ENCODE measurements around the gene DHRS1.

Gene DHRS1

DNA sequence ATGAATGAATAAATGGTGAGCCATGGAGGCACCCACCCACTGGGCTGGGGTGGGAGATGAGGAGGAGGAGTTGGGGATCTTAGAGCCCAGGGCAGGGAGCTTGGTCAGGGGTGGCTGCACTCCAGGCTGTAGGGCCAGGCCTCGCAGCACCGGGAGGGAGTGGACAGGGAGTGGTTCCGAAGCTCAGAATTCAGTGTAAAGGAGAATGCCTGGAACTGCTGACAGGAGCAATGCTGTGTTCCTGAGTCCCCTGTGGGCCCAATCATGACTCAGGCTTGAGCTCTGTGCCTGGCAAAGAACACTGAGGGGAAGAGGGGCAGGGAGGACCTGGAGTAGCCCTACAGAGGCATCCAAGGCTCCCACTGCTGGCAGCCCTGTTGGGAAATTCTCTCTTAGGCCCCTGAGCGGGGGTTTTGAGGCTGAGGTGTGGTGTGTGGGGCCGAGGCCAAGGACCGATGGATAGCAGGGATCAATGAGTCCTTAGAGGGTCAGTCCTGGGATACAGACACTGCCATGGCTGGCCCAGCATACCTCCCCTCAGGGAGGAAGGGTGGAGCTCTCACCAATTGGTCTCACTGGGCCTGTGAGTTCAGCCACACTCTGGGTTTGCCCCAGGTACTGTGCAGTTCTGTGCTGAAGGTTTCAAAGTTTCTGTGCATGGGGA lies 18.7 kb downstream of the DHRS1 start:
- Mint-ChIP-seq H3K4me3 (no peak overlapping the region), H3K36me3 (no peaks in the 10 kb centered on the region), H3K27ac (peak overlapping the region; percentile 39), H3K27me3 (peaks cover 13% of the 10 kb centered on the region), H3K9me3 (no peaks in the 10 kb centered on the region), H3K4me1 (peaks cover 31% of the 10 kb centered on the region)
- CTCF ChIA-PET: interaction anchor here (0.8 to 12.6 kb wide), 7 partner anchors 9 to 38 kb away, joined by 3 to 110 read pairs (median 16); partner anchors contain the start of genes CIDEB, DHRS1, NOP9 and RABGGTA
- no peak for DNase-seq

DNA sequence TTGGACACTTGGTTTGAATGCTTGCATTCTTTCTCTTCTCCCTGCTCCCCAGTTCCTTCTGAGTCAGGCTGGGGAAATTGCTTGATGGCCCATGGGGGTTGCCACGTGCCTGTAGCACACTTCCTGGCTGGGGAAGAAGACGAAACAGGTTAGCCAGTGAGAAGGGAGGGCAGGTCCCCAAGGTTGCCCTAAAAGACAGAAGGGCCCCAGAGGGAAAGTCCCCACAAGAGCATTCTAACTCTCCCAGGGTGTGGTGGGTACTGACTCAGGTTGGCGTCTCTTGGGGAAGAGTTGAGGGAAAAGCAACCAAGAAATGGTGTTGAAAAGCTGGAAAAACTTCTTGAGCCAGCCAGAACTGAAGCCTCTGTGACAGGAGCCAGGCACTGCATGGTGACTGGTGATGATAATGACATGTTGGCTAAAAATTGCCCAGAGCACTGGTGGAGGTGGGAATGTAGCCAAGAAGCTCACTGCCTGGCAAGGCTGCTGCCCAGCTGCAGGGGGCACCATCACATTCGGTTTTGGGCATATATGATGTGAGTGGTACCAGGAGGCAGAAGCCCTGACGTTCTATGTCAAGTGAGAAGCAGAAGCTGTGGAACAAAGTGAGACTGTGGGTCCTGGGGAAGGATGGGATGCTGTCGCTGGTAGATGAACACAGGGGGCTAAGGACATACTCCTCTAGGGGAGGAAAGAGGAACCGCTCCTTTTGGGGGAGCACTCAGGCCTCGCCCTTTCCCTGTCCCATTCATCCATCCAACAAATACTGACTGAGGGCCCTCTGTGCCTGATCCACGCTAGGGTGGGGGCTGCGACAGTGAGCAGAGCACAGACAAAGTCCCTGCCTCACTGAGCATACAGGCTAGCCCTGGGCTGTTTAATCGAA lies 20.0 kb downstream of the DHRS1 start:
- Mint-ChIP-seq H3K27ac (no peak overlapping the region), H3K4me1 (peaks cover 37% of the 10 kb centered on the region), H3K4me3 (no peak overlapping the region), H3K36me3 (no peaks in the 10 kb centered on the region), H3K9me3 (no peaks in the 10 kb centered on the region), H3K27me3 (peaks cover 13% of the 10 kb centered on the region)
- peak; percentile 55 for DNase-seq
- CTCF ChIA-PET: interaction anchor here (0.6 to 12.6 kb wide), 11 partner anchors 9 to 51 kb away, joined by 3 to 110 read pairs (median 4); partner anchors contain the start of genes CIDEB, DHRS1, LTB4R2 and NOP9

DNA sequence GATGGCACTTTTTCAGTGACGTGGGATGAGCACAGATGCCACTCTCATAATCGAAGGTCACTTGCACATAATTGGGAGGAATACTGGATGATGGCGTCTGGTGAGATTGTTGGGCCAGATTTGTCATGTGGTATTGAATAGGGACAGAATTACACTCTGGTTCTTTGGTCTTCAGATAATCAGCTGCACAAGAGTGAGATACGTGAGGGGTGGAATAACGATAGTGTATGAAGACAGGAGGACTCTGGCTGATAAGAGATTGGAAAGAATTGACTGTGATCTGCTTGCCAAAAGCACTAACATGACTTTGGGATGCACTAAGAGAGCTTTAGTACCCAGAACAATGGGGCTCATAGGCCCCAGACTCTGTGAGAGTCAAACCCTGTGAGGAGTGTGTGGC lies 21.2 kb downstream of the DHRS1 start:
- CTCF ChIA-PET: interaction anchor here (1.1 to 12.6 kb wide), 7 partner anchors 8 to 63 kb away, joined by 3 to 110 read pairs (median 11); partner anchors contain the start of genes CIDEB, DHRS1, MDP1 and NOP9
- peaks cover 48% of the 10 kb centered on the region for H3K4me1 Mint-ChIP-seq
- no peak overlapping the region for H3K27ac Mint-ChIP-seq
- no peaks in the 10 kb centered on the region for H3K36me3 Mint-ChIP-seq
- no peaks in the 10 kb centered on the region for H3K9me3 Mint-ChIP-seq
- H3K27me3 Mint-ChIP-seq: peaks cover 13% of the 10 kb centered on the region
- DNase-seq: no peak
- H3K4me3 Mint-ChIP-seq: no peak overlapping the region

DNA sequence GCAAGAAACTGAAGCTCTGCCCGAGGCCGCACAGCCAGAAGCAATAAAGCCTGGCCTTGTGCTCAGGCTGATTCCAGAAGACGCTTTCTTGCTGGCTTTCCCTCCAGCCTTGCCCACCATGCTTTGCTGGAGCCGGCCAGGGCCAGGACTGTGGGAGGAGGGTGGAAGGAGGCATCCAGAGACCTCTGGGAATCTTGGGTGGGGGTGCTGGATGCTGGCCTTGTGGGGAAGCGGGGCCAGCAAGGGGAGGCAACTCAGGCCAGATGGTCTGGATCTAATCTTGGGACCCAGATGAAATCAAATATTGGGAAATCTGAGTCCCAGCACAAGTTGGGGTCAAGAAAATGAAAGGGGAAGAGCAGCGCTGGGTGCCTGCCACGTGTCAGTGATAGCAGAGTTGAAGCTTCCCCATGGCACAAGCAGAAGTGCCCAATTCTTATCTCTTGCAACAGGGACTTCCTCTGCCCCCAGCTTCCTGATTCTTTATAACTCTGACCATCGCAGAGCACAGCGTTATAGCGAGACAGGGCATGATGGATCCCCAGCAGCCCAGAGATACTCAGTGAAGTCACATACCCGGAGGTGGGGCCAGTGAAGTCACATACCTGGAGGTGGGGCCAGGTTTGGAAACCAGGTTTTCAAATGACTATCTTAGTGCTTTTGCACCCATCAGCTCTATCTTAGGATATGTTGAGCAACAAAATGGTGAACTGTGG lies 21.8 kb downstream of the DHRS1 start:
- CTCF ChIA-PET: interaction anchor here (0.6 to 12.6 kb wide), 5 partner anchors 12 to 62 kb away, joined by 3 to 110 read pairs (median 3); partner anchors contain the start of genes CIDEB, DHRS1, MDP1 and NOP9
- no peaks in the 10 kb centered on the region for H3K9me3 Mint-ChIP-seq
- no peak overlapping the region for H3K27ac Mint-ChIP-seq
- no peak for DNase-seq
- H3K36me3 Mint-ChIP-seq: no peaks in the 10 kb centered on the region
- H3K4me1 Mint-ChIP-seq: peaks cover 53% of the 10 kb centered on the region
- H3K27me3 Mint-ChIP-seq: peaks cover 13% of the 10 kb centered on the region
- no peak overlapping the region for H3K4me3 Mint-ChIP-seq

DNA sequence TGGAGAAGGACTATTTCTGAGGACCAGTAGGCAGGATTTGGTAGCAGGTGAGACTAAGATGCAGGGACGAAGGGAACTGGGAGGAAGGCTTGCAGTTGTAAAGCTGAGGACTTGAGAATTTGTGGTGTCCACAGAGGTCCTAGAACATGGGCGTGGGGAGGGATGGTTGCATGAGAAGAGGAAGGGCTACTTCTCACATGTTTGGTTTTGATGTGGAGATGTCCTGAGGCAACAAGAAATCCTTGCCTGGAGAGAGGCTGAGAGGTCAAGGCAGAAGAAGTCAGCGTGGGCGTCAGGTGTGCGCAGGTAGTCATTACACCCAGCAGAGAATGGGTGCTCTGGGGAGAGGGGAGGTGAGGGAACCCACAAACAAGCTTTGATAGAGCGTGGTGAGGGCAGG lies 22.5 kb downstream of the DHRS1 start:
- Mint-ChIP-seq H3K27me3 (peaks cover 13% of the 10 kb centered on the region), H3K4me3 (no peak overlapping the region), H3K27ac (no peak overlapping the region), H3K9me3 (no peaks in the 10 kb centered on the region), H3K4me1 (peaks cover 60% of the 10 kb centered on the region), H3K36me3 (no peaks in the 10 kb centered on the region)
- DNase-seq: no peak
- CTCF ChIA-PET: interaction anchor here (0.9 to 12.6 kb wide), 2 partner anchors 23 to 29 kb away, joined by 3 to 110 read pairs; partner anchors contain the start of genes DHRS1 and NOP9

DNA sequence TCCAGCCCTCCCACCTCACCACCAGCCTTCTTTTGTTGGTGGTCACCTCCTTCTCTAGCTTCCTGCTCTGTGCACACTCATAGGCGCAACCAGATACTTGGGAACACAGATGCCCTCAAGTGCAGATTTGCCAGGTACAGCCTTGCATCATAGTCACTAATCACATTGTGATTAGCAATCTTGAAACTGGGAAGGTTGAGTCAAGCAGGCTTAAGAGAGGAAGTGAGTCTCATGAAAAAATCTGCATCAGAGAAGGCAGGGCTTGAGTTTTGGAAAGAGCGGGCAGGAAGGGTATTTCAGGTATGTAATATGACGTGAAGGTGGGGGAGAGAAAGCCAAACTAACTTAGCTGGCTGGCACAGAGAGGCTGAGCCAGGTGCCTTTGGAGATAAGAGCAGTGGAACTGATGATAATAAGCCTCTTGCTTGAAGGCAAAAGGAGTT lies 25.5 kb downstream of the DHRS1 start:
- CTCF ChIA-PET: interaction anchor here (0.7 to 12.6 kb wide), 15 partner anchors 16 to 158 kb away, joined by 3 to 110 read pairs (median 4); partner anchors contain the start of genes CIDEB, DHRS1, LTB4R2 and MDP1
- H3K4me1 Mint-ChIP-seq: peaks cover 70% of the 10 kb centered on the region
- H3K27me3 Mint-ChIP-seq: no peaks in the 10 kb centered on the region
- H3K4me3 Mint-ChIP-seq: no peak overlapping the region
- peak overlapping the region; percentile 84 for H3K27ac Mint-ChIP-seq
- DNase-seq: peak; percentile 48
- no peaks in the 10 kb centered on the region for H3K9me3 Mint-ChIP-seq
- peaks cover 4% of the 10 kb centered on the region for H3K36me3 Mint-ChIP-seq

DNA sequence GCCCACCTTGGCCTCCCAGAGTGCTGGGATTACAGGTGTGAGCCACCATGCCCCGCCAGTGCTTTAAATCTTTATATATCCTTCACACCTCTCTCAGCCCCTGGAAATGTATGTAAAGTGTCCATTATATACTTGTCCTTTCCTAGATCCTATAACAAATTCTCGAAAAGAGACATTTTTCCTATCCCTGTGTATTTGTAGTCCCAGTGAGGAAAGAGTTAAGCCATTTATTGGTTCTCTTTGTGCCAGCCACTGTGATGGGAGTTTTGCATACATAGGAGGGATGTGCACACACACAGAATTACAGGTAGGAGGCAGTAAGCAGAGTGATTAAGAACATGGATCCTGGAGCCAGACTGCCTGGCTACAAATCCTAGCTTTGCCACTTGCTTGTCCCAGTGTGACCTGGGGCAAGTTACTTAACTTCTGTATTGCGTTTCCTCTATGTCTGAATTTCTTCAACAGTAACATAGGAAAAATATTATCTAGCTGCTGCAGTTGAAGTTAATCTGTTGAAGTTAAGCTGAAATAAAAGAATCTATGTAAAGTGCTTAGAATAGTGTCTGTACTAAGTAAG lies 26.1 kb downstream of the DHRS1 start:
- DNase-seq: no peak
- Mint-ChIP-seq H3K27ac (peak overlapping the region; percentile 84), H3K4me3 (no peak overlapping the region), H3K9me3 (no peaks in the 10 kb centered on the region), H3K4me1 (peaks cover 65% of the 10 kb centered on the region), H3K36me3 (peaks cover 5% of the 10 kb centered on the region), H3K27me3 (no peaks in the 10 kb centered on the region)
- CTCF ChIA-PET: interaction anchor here (0.7 to 12.6 kb wide), 15 partner anchors 16 to 158 kb away, joined by 3 to 110 read pairs (median 4); partner anchors contain the start of genes CIDEB, DHRS1, LTB4R2 and NOP9

DNA sequence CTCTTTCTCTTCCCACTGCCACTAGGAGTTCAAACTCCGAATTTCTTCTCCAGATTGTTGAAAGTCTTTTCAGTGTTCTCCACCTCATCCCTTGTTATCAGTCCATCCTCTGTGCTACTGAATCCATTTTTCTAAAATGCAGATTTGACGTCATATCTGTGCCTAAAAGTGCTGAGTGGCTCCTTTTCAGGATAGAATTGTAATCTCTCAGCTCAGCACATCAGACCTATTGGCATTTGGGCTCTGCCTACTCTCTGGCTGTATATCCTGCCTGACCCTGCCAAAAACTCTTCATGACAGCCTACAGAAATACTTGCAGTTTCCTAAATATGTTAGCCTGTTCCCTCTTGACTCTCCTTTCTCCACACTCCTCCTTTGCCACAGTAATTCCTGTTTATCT lies 27.1 kb downstream of the DHRS1 start:
- CTCF ChIA-PET: interaction anchor here (0.7 to 12.6 kb wide), 9 partner anchors 8 to 59 kb away, joined by 3 to 110 read pairs (median 8); partner anchors contain the start of genes CHMP4A, CIDEB, DHRS1 and LTB4R2
- H3K27me3 Mint-ChIP-seq: no peaks in the 10 kb centered on the region
- H3K36me3 Mint-ChIP-seq: peaks cover 5% of the 10 kb centered on the region
- DNase-seq: no peak
- peak overlapping the region; percentile 95 for H3K27ac Mint-ChIP-seq
- no peaks in the 10 kb centered on the region for H3K9me3 Mint-ChIP-seq
- H3K4me1 Mint-ChIP-seq: peaks cover 60% of the 10 kb centered on the region
- peak overlapping the region; percentile 31 for H3K4me3 Mint-ChIP-seq

DNA sequence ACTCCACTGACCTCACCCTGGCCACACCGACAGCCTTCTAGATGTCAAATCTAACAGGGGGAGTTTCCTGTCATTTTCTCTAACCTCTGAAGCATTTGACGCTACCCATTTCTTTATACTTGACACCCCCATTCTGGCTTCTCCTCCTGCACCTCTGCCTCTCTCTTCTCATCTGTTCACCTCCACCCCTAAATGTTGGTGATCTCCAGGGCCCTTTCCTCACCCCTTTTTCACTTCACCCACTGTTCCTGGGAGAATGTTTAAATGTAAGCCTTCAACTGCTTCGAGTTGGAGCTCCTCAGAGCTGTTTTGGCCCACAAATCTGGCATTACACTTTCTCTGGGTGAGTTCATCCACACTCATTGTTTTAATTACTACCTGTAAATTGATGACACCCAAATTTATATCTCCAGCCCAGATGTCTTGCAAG lies 27.7 kb downstream of the DHRS1 start:
- no peaks in the 10 kb centered on the region for H3K9me3 Mint-ChIP-seq
- peak overlapping the region; percentile 85 for H3K4me3 Mint-ChIP-seq
- peaks cover 12% of the 10 kb centered on the region for H3K36me3 Mint-ChIP-seq
- H3K4me1 Mint-ChIP-seq: peaks cover 57% of the 10 kb centered on the region
- CTCF ChIA-PET: interaction anchor here (0.7 to 12.6 kb wide), 11 partner anchors 9 to 59 kb away, joined by 3 to 110 read pairs (median 5); partner anchors contain the start of genes CHMP4A, CIDEB, DHRS1 and LTB4R2
- no peaks in the 10 kb centered on the region for H3K27me3 Mint-ChIP-seq
- H3K27ac Mint-ChIP-seq: peak overlapping the region; percentile 95
- DNase-seq: no peak

DNA sequence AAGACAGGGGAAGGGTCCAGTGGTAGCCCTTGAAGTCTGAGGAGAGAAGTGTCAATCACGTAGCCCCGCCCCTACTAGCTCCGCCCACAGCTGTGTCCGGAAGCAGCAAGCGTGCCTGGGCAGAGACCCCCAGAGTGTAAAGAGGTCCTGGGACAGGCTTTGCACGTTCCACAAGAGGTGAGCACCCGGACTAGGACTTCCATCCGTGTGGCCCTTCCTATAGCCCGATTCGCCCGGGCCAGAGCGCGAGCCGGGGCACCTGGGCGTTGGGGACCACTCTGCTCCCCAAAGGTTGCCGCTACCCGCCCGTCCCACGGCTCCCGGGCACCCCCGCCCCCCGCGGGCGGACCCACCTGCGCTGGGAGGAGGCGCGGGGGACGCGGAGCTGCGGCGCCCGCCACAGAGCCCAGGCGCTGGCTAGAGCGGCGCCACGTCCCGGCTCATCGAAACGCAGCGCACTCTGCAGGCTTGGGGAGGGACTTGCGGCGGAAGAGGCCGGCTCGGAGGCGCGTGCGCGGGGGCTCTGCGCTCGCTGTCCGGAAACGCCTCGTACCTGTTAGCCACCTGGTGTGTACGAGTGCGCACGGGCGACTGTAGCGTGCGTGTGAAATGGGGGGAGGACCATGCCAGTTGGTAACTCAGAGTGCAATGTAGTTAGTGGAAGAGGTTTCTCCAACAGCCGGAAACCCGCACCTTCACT lies 28.3 kb downstream of the DHRS1 start, which contains the start of gene RABGGTA:
TSS of gene RABGGTA (minus strand) at position 464 of the 700 bp plus-strand sequence. CDS start 482 bp downstream, outside the sequence.
- DNase-seq: peak; percentile 93
- H3K36me3 Mint-ChIP-seq: peaks cover 16% of the 10 kb centered on the region
- peak within 1 kb of the TSS; percentile 85 for H3K4me3 Mint-ChIP-seq
- H3K27ac Mint-ChIP-seq: peak within 1 kb of the TSS; percentile 97
- H3K27me3 Mint-ChIP-seq: no peaks in the 10 kb centered on the region
- H3K9me3 Mint-ChIP-seq: no peaks in the 10 kb centered on the region
- H3K4me1 Mint-ChIP-seq: peaks cover 54% of the 10 kb centered on the region
- CTCF ChIA-PET: interaction anchor here (0.9 to 12.6 kb wide), 12 partner anchors 9 to 58 kb away, joined by 3 to 110 read pairs (median 6); partner anchors contain the start of genes CHMP4A, CIDEB, DHRS1 and LTB4R2

DNA sequence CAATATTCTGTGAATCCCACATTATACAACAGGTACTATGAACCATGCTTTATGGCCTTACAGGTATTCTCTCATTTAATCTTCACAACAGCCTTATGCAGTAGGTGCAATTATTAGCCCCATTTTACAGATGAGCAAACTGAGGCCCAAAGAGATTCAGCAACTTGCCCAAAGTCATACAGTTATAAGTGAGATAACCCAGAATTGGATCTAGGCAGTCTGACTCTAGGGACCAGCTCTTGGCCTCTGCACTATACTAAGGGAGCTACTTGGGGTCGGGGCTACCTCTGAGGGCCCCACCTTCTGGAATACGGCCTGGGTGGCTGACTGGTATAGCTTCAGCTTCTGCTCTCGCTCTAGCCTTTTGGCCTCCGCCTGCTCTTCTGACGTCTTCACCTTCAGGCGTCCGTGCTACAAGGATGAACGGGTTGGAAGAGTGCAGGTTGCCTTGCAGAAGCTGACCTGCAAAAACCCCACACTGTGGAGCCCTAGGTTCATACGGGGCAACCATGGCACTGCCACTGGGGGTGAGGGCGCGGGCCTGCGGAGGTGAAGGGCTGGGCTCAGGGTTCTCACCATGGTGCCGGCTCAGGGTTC lies 28.9 kb downstream of the DHRS1 start:
- Mint-ChIP-seq H3K27me3 (no peaks in the 10 kb centered on the region), H3K4me1 (peaks cover 54% of the 10 kb centered on the region), H3K27ac (peak overlapping the region; percentile 97), H3K36me3 (peaks cover 18% of the 10 kb centered on the region), H3K4me3 (peak overlapping the region; percentile 85), H3K9me3 (no peaks in the 10 kb centered on the region)
- CTCF ChIA-PET: interaction anchor here (1.2 to 12.6 kb wide), 10 partner anchors 10 to 57 kb away, joined by 4 to 110 read pairs (median 7); partner anchors contain the start of genes CHMP4A, CIDEB, DHRS1 and MDP1
- DNase-seq: no peak
